ENCODE measurements around the gene RILPL1. TPM values are rescaled to one million over a fixed set of nuclear protein-coding genes. Genes with fewer than 3 reads are reported as not detected.

The RILPL1 gene
- total and polyA plus RNA-seq, 2 of the 4 experiments (the other 2 are of a cell fraction), result 11.1 to 19.8 TPM

DNA sequence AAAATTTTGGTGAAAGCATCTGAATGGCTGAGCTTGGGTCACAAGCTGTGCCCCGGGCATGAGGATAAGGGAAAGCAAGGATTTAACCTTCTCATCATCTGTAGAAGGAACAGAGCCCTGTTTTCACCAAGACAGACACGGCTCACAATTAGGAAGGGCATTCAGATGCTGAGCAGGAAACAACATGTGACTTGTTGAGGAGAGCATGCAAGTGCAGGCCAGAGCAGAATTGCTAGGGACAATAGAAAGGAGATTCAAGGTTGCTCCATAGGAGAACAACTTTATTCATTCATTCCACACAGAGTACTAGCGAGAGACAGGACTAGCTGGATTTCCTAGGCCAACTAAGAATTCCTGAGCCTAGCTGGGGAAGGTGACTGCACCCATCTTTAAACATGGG lies 14.6 kb upstream of the RILPL1 start:
- Histone ChIP-seq H3K79me1 (ENCODE audit: low read depth in 1 of 2, low read length in 2 of 2) (no peaks in the 10 kb centered on the region), H4K91ac (ENCODE audit: insufficient read depth, low read depth, low read length) (no peak overlapping the region), H2BK5ac (ENCODE audit: low read depth, low read length, poor library complexity, severe bottlenecking) (no peak overlapping the region), H3K4ac (ENCODE audit: low read depth, low read length) (no peak overlapping the region), H2BK120ac (ENCODE audit: low read depth, low read length) (no peak overlapping the region), H3K27me3 (ENCODE audit: control insufficient read depth, insufficient read depth, low read length) (peaks cover 22% of the 10 kb centered on the region), H3K4me2 (ENCODE audit: low read depth, low read length) (no peak overlapping the region), H3K27ac (ENCODE audit: insufficient read depth, low read length) (no peak overlapping the region), H3K9ac (ENCODE audit: low read depth, low read length) (no peak overlapping the region), H3K36me3 (ENCODE audit: control insufficient read depth, insufficient read depth, low read length) (no peaks in the 10 kb centered on the region), H2AFZ (replicated peaks; ENCODE audit: low read length, poor library complexity) (no peak overlapping the region), H4K8ac (ENCODE audit: low read depth in 2 of 2, low read length in 2 of 2) (no peak overlapping the region), H4K20me1 (ENCODE audit: insufficient read depth, low read length) (no peaks in the 10 kb centered on the region), H2AK5ac (ENCODE audit: low read depth, low read length) (no peak overlapping the region), H3K18ac (ENCODE audit: low read depth, low read length) (no peak overlapping the region), H3K23ac (ENCODE audit: low read depth, low read length) (no peak overlapping the region), H3K9me1 (ENCODE audit: insufficient read depth, low read length) (no peaks in the 10 kb centered on the region), H3K56ac (ENCODE audit: extremely low read depth, insufficient read depth, low read length) (no peak overlapping the region), H2BK15ac (ENCODE audit: low read depth, low read length) (no peak overlapping the region), H3K4me1 (ENCODE audit: control insufficient read depth, insufficient read depth, low read length) (no peaks in the 10 kb centered on the region), H3K14ac (replicated peaks; ENCODE audit: low read depth, low read length) (no peak overlapping the region), H3K9me3 (ENCODE audit: control insufficient read depth, insufficient read depth, low read length) (peaks cover 3% of the 10 kb centered on the region; the same call in 1 of the 2 replicates), H2AK9ac (replicated peaks; ENCODE audit: low read depth, low read length, poor library complexity) (no peak overlapping the region), H4K5ac (ENCODE audit: low read depth, low read length) (no peak overlapping the region), H2BK20ac (ENCODE audit: low read depth, low read length) (no peak overlapping the region), H3K4me3 (ENCODE audit: insufficient read depth, low read depth, low read length) (no peak overlapping the region)
- no CpG with 5 or more reads among the region's 3 CpGs for WGBS, 2 experiments (ENCODE audit: extremely low coverage in 2 of 2, insufficient read length in 1 of 2)
- ATAC-seq (ENCODE audit: low read depth) (no peak), DNase-seq (no peak)
- CTCF ChIA-PET, result no interaction called here
- intact Hi-C loops (cut with micrococcal nuclease), result no loop called here
- TF ChIP-seq RAD21 (IDR thresholded peaks at IDR 0.05; ENCODE audit: low read length), result no peak
- TF ChIP-seq, protein P1, sequence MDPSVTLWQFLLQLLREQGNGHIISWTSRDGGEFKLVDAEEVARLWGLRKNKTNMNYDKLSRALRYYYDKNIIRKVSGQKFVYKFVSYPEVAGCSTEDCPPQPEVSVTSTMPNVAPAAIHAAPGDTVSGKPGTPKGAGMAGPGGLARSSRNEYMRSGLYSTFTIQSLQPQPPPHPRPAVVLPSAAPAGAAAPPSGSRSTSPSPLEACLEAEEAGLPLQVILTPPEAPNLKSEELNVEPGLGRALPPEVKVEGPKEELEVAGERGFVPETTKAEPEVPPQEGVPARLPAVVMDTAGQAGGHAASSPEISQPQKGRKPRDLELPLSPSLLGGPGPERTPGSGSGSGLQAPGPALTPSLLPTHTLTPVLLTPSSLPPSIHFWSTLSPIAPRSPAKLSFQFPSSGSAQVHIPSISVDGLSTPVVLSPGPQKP (IDR thresholded peaks at IDR 0.05; ENCODE audit: borderline replicate concordance, low read depth, low read length), result no peak
- TF ChIP-seq, protein P2, sequence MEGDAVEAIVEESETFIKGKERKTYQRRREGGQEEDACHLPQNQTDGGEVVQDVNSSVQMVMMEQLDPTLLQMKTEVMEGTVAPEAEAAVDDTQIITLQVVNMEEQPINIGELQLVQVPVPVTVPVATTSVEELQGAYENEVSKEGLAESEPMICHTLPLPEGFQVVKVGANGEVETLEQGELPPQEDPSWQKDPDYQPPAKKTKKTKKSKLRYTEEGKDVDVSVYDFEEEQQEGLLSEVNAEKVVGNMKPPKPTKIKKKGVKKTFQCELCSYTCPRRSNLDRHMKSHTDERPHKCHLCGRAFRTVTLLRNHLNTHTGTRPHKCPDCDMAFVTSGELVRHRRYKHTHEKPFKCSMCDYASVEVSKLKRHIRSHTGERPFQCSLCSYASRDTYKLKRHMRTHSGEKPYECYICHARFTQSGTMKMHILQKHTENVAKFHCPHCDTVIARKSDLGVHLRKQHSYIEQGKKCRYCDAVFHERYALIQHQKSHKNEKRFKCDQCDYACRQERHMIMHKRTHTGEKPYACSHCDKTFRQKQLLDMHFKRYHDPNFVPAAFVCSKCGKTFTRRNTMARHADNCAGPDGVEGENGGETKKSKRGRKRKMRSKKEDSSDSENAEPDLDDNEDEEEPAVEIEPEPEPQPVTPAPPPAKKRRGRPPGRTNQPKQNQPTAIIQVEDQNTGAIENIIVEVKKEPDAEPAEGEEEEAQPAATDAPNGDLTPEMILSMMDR (conservative IDR thresholded peaks at IDR 0.05; ENCODE audit: low read depth, low read length), result no peak
- TF ChIP-seq CEBPB (IDR thresholded peaks at IDR 0.05; ENCODE audit: low read depth, low read length), result no peak
- TF ChIP-seq CHD1 (IDR thresholded peaks at IDR 0.05; ENCODE audit: low read depth, low read length), result no peak
- no peak for TF ChIP-seq MAFK (IDR thresholded peaks at IDR 0.05; ENCODE audit: low read depth, low read length)
- TF ChIP-seq, protein P3, sequence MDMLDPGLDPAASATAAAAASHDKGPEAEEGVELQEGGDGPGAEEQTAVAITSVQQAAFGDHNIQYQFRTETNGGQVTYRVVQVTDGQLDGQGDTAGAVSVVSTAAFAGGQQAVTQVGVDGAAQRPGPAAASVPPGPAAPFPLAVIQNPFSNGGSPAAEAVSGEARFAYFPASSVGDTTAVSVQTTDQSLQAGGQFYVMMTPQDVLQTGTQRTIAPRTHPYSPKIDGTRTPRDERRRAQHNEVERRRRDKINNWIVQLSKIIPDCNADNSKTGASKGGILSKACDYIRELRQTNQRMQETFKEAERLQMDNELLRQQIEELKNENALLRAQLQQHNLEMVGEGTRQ (IDR thresholded peaks at IDR 0.05; ENCODE audit: low read depth, low read length), result no peak
- TF ChIP-seq BHLHE40 (IDR thresholded peaks at IDR 0.05; ENCODE audit: low read depth, low read length), result no peak
- TF ChIP-seq SMC3 (IDR thresholded peaks at IDR 0.05; ENCODE audit: low read depth, low read length), result no peak
- no peak for TF ChIP-seq FOS (IDR thresholded peaks at IDR 0.05; ENCODE audit: low read depth, low read length)
- TF ChIP-seq NFE2L2 (IDR thresholded peaks at IDR 0.05; ENCODE audit: low read depth, low read length), result no peak
- TF ChIP-seq RCOR1 (IDR thresholded peaks at IDR 0.05; ENCODE audit: insufficient replicate concordance, low read length), result no peak
- no peak for TF ChIP-seq POLR2A (IDR thresholded peaks at IDR 0.05; ENCODE audit: low read depth, low read length)
- TF ChIP-seq MAZ (IDR thresholded peaks at IDR 0.05; ENCODE audit: borderline replicate concordance, low read depth, low read length), result no peak
- no peak for TF ChIP-seq MXI1 (IDR thresholded peaks at IDR 0.05; ENCODE audit: borderline replicate concordance, low read depth, low read length)
- no peak for TF ChIP-seq RFX5 (IDR thresholded peaks at IDR 0.05; ENCODE audit: low read depth, low read length)
- in situ Hi-C loops (cut with MboI; ENCODE audit: low sequenced_read_pairs), result no loop called here
- POLR2A ChIA-PET (ENCODE audit: unreplicated experiment), result no interaction called here
- dilution Hi-C loops (cut with HindIII; ENCODE audit: low sequenced_read_pairs, unreplicated experiment), result no loop called here
- BruUV-seq (replicated peaks), result no TSS peak
